GM20000 (cell line): Measurements from ENCODE around the gene ATP11A.

ENCODE experiments used
- DNase-seq: peaks from one replicate; pipeline ENCODE4 v3.0.0; 2012; ENCODE audit warnings: low spot score
- TF ChIP-seq, protein P1 (sequence below): IDR thresholded peaks from 2 replicates; pipeline ENCODE4 v1.5.1; 2012; ENCODE audit warnings: mild to moderate bottlenecking, control low read depth; ENCODE audit errors: extremely low read depth, missing control alignments

Gene ATP11A

DNA sequence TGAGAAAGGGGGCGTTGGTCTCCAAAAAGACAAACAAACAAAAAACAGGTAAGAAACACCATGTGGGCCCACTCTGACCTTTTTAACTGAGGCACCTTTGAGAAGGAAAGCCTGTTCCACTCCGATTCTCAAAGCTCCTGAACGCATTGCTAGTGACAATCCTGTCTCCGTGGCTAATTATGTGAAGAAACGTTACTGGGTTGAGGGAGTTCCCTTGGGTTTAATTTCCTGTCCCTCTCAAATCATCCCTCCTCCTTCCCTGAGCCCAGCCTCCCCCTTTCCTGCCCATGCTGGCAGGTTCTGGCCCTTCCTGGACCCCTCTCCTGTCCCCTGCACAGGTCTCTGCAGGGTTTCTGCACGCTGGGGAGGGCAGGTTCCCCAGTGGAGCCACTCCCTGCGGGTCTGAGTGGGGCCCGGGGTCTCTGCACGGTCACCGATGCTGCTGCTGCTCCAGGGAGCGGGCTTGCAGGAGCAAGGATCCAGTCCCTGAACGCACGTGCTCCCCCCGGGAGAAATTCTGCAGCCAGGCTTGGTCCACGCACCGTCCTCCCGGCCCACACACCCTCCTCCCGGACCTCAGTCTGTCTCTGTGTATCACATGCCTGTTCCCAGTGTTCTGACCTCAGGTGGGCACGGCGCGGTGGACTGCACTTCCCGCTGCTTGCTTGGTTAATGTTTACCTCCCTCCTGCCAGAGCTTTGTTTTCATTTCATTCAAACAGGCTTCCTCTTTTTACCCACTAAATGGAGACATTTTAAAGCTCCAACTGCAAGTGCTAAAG lies 202.8 kb downstream of the ATP11A start:
- TF ChIP-seq, protein P1, sequence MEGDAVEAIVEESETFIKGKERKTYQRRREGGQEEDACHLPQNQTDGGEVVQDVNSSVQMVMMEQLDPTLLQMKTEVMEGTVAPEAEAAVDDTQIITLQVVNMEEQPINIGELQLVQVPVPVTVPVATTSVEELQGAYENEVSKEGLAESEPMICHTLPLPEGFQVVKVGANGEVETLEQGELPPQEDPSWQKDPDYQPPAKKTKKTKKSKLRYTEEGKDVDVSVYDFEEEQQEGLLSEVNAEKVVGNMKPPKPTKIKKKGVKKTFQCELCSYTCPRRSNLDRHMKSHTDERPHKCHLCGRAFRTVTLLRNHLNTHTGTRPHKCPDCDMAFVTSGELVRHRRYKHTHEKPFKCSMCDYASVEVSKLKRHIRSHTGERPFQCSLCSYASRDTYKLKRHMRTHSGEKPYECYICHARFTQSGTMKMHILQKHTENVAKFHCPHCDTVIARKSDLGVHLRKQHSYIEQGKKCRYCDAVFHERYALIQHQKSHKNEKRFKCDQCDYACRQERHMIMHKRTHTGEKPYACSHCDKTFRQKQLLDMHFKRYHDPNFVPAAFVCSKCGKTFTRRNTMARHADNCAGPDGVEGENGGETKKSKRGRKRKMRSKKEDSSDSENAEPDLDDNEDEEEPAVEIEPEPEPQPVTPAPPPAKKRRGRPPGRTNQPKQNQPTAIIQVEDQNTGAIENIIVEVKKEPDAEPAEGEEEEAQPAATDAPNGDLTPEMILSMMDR = no peak
- peak; percentile 64 for DNase-seq

DNA sequence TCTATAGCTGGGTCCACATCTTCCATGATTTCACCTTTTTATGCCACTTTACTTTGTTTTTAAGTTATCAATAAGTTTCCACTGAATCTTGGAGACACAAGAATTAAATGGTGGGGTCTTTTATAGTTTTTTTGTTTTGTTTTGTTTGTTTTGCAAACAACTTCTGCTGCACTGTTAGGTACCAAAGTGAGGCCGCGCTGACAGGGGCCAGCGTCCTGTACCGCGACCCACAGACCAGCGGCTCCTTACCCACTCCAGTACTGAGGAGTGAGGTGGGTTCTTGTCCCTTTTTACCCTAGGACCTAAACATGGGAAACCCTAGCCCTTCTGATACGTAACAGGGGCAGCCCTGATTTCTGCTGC lies 203.3 kb downstream of the ATP11A start:
- TF ChIP-seq, protein P1 = no peak
- DNase-seq = no peak

- DNase-seq = peak; percentile 93
- TF ChIP-seq, protein P1 = no peak
These were observed 204.0 kb downstream of the ATP11A start for GRCh38 chr13:112893570-112894422.

DNA sequence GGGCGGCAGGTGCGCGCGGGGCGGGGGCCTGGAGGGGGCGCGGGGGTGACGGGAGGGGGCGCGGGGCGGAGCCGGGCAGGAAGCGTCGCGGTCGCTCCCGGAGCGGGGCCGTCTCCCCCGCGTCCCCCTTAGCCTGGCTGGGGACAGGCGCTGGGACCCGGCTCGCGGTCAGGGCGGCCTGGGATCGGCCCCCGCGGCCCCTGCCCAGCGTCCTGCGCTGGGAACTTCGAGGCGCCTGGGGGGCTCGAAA lies 204.5 kb downstream of the ATP11A start:
- TF ChIP-seq, protein P1 = no peak
- DNase-seq = no peak

DNA sequence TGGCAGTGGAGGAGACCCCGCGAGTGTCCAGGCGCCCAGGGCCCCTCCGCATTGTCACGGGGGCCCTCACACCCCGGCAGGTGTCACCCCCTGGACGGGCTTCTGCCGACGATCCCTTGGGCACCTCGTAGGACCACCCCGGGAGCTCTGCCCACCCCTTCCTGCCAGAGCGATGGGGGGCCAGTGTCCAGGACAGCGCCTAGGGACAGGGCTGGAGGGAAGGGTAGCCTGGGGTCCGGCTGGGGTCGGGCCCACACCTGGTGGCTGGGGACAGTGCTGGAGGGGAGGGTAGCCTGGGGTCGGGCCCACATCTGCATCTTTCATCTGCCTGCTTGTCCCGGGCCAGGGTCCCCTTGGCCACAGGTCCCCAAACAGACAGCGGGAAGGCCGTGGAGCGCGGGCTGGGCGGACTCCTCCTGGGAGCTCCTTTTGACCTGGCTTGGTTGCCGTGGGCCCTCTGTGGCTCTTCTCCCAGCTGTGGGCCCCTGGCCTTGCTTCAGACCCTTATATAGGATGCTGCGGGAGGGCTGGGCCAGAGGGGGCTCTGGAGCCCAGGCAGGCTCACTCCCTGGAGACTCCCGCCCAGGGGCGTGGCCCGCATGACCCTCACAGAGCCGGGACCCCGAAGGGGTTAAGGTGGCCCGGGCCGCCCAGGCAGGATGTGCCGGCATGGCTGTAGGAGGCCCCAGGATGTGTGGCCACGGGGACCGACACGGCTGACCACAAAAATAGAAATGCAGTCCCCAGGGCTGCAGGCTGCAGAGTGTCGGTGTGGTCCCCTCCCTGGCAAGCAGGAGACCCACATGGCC lies 205.0 kb downstream of the ATP11A start:
- DNase-seq = peak; percentile 58
- TF ChIP-seq, protein P1 = no peak

DNA sequence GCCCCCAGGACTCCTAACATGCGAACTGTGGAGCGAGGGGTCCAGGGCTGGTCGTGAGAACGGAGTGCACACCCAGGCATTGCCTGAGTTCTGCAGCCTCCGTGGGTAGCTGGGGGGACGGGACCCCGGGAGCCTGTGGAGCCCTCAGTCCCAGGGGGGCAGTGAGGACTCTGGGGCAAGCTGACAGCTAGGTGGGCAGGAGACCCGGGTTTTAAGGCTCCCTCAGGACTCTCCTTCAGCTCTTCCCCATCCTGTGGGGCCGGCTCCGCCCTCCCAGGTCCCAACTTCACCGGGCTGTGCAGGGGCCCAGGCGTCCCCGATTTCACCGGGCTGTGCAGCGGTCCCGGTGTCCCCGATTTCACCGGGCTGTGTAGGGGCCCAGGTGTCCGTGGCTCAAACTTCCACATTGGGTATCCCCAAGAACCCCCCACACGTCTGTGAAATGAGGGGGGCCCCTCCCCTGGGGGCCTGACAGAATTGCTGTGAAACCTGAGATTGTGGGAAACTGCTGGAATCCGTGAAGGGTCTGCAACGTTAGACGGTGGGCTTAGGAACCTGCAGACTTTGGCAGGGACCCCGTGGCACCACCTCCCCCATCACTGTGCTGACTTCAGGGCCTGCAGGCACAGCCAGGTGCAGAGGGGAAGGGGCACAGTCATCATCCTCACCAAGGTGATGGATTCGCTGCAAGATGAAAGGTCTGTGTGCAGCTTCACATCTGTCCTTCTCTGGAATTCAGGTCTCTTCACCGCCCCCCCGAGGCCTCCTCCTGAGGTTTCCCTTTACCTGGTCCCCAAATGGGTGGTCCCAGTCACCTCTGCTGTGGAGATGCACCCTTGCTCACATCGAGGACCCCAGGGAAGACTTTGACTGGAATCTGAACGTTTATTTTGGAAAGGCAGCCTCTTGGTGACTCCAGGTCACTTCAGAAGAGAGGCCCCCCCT lies 206.0 kb downstream of the ATP11A start:
- TF ChIP-seq, protein P1 = no peak
- DNase-seq = no peak
